Measurements from ENCODE around the gene PERM1.

- no peak for TF ChIP-seq CTCF (IDR thresholded peaks at IDR 0.05; ENCODE audit: low read depth, low read length, poor library complexity, severe bottlenecking)
- peak; percentile 59; the same call in 1 of the 2 replicates for TF ChIP-seq EZH2phosphoT487 (IDR thresholded peaks at IDR 0.05; ENCODE audit: borderline replicate concordance, low read length)
Observed at GRCh38 chr1:1020415-1021009, 38.6 kb upstream of the PERM1 start.

Data from DOHH2 (cell line).